ENCODE results near the gene TMC2.
"Not testable (repeated sequence)": the region's sequence is repeated elsewhere in the genome, so short reads cannot be mapped to it uniquely, and the experiment has no call there.

TMC2 gene

GRCh38 chr20:2526218-2526583 is 10.2 kb upstream of the TMC2 start:
- not testable (repeated sequence) for DNase-seq (ENCODE audit: low read depth)

- DNase-seq (ENCODE audit: low read depth) = no peak
These were observed 8.6 kb upstream of the TMC2 start for GRCh38 chr20:2527762-2528161.

- DNase-seq (ENCODE audit: low read depth) = no peak
These were observed 7.6 kb upstream of the TMC2 start for GRCh38 chr20:2528671-2529271.

GRCh38 chr20:2533118-2533517 is 3.3 kb upstream of the TMC2 start:
- DNase-seq (ENCODE audit: low read depth) = no peak

- no peak for DNase-seq (ENCODE audit: low read depth)
These were observed 438 bp upstream of the TMC2 start for GRCh38 chr20:2535711-2536559.

GRCh38 chr20:2537101-2537500 is 728 bp downstream of the TMC2 start:
- DNase-seq (ENCODE audit: low read depth) = no peak

- no peak for DNase-seq (ENCODE audit: low read depth)
These were observed 2.0 kb downstream of the TMC2 start for GRCh38 chr20:2538356-2538755.

GRCh38 chr20:2538931-2539720 is 2.8 kb downstream of the TMC2 start:
- DNase-seq (ENCODE audit: low read depth) = no peak

- DNase-seq (ENCODE audit: low read depth) = no peak
These were observed 5.6 kb downstream of the TMC2 start for GRCh38 chr20:2541940-2542339.

GRCh38 chr20:2542361-2542760 is 6.0 kb downstream of the TMC2 start:
- DNase-seq (ENCODE audit: low read depth) = no peak

- DNase-seq (ENCODE audit: low read depth) = no peak
These were observed 7.8 kb downstream of the TMC2 start for GRCh38 chr20:2544211-2544610.

- DNase-seq (ENCODE audit: low read depth) = no peak
These were observed 9.2 kb downstream of the TMC2 start for GRCh38 chr20:2545594-2545993.

GRCh38 chr20:2557873-2558580 is 21.7 kb downstream of the TMC2 start:
- DNase-seq (ENCODE audit: low read depth) = no peak

GRCh38 chr20:2558581-2559278 is 22.4 kb downstream of the TMC2 start:
- DNase-seq (ENCODE audit: low read depth) = no peak

- DNase-seq (ENCODE audit: low read depth) = no peak
These were observed 22.9 kb downstream of the TMC2 start for GRCh38 chr20:2559279-2559626.

- no peak for DNase-seq (ENCODE audit: low read depth)
These were observed 23.3 kb downstream of the TMC2 start for GRCh38 chr20:2559651-2560050.

- no peak for DNase-seq (ENCODE audit: low read depth)
These were observed 26.7 kb downstream of the TMC2 start for GRCh38 chr20:2563116-2563515.

GRCh38 chr20:2564406-2564805 is 28.0 kb downstream of the TMC2 start:
- DNase-seq (ENCODE audit: low read depth) = no peak

- no peak for DNase-seq (ENCODE audit: low read depth)
These were observed 39.3 kb downstream of the TMC2 start for GRCh38 chr20:2575682-2576081.

- no peak for DNase-seq (ENCODE audit: low read depth)
These were observed 39.9 kb downstream of the TMC2 start for GRCh38 chr20:2576317-2576727.

GRCh38 chr20:2578475-2579192 is 42.3 kb downstream of the TMC2 start:
- no peak for DNase-seq (ENCODE audit: low read depth)
